HG03135 (cell line): Measurements from ENCODE around the gene IGFBP1.

Experiments used
- ATAC-seq: cut with Tn5 transposase; IDR thresholded peaks from one replicate; pipeline ENCODE4 v1.9.1; 2021; ENCODE audit warnings: mild to moderate bottlenecking, moderate library complexity; ENCODE audit not compliant: unreplicated experiment

The IGFBP1 gene

DNA sequence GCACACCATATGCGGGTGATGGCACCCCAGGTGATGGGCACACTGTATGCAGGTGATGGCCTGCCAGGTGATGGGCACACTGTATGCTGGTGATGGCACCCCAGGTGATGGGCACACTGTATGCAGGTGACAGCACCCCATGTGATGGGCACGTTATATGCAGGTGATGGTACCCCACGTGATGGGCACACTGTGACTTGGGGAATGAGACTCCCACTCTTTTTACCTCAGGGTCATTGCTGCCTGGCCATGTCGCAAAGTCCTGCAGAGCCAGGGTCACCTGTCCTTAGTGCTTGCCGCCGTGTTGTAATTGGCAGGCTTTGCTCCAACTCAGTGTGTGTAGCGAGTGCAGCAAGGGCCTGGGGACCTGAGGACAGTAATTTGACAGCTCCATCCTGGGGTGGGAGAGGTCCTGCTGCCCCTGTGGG, 7.8 kb upstream of the IGFBP1 start:
- no peak for ATAC-seq

DNA sequence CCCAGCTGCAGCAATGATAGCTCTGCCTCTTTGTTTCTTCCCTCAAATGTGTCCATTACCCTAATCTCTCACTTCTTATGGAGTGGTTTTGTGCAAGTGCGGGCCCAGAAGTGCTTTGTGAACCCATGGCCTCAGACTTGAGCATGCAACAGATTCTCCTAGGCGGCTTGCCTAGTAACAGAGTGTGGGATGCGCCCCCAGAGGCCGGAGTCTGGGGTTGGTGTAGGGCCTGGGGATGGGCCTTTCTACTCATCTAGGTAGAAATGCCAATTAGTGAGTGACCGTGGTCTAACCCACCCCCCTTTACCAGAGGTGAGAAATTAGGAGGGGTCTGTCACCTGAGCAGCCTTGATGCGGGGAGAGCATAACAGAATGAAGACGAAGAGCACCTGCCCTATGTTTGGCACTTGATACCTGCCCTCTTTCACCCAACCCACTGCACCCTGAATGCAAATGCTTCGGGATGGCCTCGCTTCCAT, 7.0 kb upstream of the IGFBP1 start:
- ATAC-seq, result no peak

DNA sequence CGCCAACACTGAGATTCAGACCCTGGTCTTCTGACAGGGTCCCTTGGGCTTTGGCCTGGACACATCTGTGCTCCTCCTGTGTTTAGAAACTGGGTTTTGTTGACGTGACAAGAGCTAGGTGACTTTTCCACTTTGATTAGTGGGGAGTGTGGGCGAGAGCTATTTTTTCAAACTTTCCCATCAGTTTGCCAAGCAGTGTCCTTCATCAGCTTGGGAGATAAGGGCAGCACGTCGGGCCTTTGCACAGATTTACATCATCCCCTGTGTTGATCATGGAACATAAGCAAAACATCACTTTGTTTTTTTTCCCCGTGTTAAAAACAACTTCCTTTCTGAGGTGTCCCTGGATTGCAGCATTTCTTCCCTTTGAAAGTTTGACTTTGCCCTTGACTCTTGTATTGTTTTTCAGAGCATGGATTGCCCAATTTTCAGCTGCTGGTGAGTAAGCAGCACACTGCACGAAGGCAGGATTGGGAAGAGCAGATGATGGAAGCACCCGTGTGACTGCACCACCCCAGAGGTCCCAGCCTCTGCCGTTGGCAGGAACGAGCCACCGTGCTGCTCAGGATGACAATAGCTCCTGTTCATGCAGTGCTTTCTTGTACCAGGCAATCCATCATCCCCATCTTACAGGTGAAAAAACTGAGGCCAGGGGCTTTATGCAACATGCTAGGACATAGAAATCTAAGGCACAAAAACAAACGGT, 6.4 kb upstream of the IGFBP1 start:
- no peak for ATAC-seq

DNA sequence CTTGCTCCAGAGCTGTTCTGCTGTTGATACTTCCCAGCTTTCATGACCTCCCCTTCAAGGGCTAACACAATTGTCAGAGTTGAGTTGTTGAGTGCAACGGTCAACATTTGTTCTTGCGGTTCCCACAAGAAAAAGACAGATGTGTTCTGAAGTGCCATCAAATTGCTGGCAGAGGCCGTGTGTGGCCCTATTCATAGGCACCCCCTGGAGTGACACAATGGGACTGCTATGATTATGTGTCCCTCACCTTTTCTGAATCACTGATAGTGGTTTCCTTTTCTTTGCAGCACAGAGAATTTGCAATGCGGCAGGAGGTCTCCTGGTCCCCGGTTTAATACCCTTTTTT, 5.8 kb upstream of the IGFBP1 start:
- no peak for ATAC-seq

DNA sequence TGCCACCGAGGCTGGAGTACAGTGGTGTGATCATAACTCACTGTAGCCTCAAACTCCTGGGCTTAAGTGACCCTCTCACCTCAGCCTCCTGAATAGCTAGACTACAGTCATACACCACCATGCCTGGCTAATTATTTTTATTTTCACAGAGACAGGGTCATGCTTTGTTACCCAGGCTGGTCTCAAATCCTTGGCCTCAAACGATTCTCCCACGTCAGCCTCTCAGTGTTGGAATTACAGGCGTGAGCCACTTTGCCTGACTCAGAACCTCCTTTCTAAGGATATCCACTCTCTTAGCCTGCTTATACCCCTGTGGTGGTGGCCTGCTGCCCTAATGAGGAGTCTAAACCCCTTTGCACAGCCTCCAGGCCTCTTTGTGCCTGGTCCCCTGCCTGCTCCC, 4.2 kb upstream of the IGFBP1 start:
- no peak for ATAC-seq

DNA sequence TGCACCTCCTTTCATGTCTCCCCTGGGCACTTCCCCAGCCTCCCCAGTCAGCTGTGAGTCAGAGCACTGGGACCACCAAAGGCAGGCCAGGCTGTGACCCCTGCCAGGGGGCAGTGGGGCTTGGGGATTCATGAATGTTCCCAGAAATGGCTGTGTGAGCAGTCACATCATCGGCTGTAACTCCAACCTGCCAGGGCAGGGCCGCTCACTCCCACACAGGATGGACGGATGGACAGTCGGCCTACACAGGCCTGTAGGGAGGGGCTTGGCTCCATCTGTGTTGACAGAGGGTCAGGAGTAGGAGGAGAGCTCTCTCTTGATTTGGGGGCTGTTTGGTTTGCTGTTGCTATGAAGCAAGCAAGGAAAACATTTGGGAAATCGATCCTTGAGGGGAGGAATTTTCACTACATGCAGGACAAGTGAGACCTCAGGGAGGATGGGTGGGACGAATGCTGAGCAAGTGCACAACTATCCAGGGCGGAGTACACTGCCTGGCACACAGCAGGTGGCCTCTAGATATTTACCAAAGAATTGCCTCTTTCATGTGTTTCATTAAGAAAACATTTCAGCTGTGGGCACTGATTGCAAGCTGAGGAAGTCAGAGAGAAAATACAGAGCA, 2.9 kb upstream of the IGFBP1 start:
- no peak for ATAC-seq

DNA sequence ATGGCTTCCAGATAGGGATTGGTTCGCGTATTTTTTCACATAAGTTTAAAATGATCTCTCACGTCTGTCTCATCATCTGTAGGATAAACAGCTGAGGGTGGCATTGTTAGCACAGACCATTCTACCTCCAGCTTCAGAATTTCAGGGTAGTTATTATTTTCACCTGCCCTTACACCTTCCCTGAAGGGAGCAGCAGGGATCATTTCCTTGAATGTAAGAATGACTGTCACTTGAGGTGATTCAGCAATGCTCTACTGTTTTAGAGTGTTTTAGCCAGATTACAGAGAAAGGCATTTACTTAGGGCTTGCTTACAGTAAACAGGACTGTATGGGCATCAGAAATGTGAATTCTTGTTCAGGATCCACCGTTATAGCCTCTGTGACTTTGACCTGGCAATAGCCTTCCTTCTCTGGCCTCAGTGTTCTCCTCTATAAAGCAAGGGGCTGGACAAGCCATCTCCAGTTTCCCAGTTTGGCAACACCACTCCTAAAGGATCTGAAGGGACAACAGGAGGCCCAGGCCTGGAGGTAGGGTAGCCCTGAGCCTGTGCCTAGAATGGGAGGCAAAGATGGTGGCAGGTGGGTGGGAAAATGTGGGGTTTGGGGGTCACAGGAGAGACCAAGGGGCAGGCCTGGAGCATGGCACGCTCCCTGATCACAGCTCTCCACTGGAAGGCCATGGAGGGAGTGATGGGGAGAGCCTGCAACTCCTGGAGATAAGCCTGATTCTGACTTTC, 1.2 kb upstream of the IGFBP1 start:
- ATAC-seq, result no peak

DNA sequence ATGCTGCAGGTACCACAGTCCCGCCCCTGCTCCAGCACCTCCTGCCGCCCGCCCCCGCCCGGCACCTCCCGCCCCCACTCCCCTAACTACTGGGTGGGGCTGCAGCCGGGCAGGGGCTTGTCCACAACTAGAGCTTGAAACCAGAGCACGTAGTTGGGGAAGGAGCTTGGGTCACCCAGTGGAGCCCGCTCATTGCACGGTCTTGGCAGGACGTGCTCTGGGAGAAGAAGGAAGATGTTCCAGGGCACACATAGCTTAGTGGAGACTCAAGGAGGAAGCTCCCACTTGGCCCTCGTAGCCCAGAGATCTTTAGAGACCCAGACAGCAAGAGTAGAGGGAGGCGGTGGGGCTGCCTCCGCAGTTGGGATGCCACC, 692 bp downstream of the IGFBP1 start:
- ATAC-seq, result no peak

DNA sequence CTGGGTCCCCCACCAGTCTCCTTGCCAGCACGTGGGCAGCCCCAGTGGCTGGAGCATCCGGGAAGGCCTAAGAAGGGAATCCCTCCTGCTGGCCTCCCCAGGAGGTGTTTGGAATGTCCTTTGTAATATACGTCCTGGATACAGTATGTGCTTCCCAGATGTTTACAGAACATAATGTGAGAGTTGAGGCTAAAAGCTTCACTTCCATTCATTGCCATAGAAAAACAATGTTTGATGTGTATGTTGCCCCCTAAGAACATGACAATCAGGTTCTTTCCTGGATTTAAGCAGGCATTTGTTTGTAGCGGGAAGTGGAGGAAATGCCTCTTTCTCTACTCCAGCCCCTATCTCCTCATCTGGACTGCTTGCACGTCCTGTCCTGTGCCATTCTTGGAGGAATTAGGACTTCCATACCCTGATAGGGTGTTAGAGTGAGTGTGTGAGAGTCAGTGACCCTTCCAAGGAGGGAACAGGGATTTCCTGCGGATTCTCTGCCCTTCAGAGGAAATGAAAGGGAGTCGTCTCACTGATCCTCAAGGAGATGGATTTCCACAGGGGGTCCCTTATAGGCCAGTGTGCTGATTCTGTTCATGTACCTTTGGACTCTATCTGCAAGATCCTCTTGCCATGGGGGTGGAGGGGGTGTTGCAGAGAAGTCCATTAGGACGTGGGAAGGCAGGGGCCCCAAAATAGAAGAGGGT, 1.2 kb downstream of the IGFBP1 start:
- ATAC-seq, result no peak

DNA sequence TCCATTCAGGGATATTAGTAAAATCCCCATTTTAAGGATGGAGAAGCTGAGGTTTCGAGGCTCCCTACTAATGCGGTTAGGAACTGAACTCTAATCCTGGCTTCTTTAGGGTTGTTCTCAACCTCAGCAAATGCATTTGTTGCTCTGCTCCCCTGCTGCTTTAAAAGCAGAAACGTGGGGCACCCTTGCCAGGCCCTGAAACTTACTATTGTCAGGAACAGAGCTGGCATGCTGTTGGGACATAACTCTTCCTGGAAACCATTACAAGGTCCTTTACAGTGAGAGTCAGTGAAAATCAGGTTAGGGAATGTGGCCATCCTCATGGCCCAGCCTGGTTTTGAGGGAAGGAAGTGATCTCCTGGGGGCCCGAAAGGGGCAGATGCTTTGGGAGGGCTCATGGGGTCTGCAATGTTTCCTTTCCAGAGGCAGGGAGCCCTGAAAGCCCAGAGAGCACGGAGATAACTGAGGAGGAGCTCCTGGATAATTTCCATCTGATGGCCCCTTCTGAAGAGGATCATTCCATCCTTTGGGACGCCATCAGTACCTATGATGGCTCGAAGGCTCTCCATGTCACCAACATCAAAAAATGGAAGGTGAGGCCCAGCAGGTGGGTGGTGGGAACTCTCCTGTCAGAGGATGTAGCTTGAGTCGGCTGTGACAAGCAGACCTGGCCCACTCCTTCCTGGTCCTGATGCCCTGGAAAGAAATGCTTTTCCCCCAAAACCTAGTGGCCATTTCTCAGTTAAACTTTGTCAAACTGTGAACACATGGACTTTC, 2.0 kb downstream of the IGFBP1 start:
- no peak for ATAC-seq

DNA sequence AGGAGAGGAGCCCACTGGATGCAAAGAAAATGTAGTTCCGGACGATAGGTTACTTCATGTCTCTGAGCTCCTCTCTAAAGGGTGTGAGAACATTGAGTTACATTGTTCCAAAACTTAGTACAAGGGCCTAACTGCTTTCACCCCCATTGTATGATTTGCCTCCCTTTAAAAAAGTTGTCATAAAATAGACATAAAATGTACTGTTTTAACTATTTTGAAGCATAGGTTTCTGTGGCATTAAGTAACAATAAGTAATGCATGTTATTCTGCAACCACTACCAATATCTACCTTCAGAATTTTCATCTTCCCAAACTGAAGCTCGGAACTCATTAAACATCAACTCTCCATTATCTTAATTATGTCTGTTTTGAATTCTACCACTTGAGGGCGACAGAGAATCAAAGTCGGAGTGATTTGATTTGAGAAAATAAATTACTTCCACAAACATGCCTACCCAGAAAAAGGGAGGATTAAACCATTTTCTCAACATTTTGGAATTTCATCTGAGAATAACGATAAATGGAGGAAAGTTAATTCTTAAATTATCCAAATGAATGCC, 2.7 kb downstream of the IGFBP1 start:
- no peak for ATAC-seq

DNA sequence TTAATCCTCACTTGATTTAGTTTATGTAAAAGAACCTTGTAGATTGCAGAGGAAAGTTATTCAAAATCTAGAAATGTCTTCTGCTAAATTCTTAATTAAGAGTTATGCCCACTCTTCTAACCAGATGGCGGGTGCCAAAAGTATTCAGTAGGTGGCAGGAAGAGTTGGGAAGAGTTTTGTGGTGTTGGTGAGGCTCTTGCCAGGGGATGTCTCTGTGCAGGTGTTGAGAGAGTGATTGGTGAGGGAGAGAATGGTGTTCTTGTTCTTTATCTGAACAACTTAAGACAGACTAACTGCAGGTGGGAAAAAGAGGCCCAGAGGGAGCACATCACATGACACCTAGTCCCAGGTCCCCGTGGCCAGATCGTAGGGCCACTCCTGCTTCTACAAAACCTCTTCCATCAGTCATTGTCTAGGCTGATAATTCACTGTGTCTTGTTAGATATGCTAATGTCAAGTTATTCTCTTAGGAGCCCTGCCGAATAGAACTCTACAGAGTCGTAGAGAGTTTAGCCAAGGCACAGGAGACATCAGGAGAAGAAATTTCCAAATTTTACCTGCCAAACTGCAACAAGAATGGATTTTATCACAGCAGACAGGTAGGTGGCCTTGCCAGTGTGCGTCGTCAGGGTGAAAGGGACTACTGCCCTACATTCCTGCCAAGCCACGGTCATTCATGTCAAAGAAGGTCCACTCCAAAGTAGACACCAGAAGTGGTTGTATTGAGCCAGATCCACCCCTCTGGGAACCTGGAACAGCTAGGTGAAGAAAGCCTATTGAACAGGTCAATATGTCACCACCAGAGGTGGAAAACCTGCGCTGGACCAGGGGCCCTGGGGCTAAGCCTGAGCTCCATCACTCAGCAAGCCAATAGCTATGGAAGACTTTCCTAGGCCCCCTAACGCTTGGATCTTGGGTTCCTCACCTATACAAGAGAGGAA, 3.4 kb downstream of the IGFBP1 start:
- no peak for ATAC-seq

DNA sequence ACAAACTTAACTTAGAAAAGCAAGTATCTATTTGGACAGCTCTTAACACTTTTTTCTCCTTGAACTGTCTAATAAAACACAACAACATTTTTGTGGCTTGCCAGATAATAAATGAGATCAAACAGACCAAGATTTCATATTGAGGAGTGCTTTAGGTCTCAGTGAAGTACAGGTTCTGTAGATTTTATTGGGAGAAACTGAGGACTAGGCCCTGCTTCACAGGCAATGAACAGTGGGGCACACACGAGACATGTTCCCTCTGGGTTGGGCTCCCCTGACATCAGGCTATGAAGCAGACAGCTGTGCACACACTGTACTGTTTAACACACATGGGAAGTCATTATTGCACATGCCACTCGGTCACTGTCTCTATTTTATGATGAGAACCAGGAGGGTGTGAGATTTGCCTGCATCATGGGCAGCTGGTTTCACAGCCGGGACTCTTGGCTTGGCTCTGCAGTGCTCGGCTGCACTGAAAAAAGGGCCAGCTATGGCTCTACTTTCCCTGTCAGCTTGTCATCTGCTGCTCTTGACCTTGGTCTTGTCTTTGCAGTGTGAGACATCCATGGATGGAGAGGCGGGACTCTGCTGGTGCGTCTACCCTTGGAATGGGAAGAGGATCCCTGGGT, 4.2 kb downstream of the IGFBP1 start:
- no peak for ATAC-seq

DNA sequence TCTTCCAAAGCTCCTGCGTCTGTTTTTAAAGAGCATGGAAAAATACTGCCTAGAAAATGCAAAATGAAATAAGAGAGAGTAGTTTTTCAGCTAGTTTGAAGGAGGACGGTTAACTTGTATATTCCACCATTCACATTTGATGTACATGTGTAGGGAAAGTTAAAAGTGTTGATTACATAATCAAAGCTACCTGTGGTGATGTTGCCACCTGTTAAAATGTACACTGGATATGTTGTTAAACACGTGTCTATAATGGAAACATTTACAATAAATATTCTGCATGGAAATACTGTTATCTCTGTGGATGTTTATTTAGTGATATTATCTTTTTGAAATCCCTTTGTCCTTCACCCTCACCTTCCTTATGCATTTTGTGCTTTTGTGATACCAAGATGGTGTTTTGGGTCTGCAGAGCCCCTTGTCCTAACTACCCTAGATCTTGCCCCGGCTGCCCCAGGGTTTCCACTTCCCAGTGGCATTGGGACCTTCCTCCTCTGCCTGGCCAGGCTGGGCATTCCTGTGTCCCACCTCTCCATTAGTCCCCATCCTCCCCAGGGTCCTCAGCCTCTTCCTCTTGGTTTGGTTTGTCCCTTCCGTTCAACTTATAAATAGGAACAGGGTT, 5.2 kb downstream of the IGFBP1 start:
- no peak for ATAC-seq

DNA sequence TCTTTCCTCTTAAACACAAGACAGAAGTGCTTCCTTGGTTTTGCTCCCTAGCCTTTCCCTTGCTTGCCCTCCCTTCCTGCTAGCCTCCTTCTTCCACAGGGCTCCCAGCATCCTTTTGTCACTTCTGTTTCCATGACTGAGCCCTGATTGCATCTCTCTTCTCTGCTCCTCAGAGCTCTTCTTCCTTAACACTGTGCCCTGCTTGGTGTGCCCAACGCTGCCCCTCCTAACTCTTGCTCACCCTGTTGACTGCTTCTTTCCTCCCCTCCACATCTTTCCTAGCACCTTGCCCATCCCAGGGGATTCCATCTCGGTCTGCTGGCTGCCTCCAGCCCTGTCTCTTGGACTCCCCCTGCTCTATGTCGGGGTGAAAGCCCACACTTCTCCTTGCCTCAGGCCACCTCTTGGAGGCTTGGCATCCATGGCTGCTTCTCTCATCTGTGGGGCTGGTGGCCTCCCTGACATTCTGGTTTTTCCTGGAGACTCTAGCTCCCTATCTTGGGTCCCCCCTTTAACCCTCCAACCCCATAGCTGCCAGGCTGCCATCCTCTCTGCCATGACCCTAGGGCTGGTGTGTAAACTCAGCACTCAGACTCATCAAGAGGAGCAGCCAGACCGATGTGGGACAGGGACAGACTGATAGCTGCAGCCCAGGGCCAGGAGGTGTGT, 5.8 kb downstream of the IGFBP1 start:
- ATAC-seq, result no peak

DNA sequence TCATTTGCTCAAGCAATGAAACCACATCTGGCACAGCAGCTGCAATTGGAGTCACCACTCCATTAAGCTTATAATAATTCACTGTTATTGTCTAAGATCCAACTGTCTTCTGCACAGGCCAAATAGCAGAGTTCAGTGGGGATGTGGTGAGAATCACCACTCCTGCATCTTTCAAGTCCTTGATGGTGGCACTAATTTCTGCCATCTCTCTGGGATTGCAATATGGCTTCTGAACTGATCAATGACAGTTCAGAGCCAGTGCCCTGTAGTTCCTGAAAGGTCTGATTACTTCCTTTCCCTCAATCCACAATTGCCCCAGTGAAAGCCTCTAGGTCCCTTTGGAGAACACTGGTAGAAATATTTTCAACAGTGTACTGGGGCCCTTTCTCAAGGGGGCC, 6.4 kb downstream of the IGFBP1 start:
- no peak for ATAC-seq

DNA sequence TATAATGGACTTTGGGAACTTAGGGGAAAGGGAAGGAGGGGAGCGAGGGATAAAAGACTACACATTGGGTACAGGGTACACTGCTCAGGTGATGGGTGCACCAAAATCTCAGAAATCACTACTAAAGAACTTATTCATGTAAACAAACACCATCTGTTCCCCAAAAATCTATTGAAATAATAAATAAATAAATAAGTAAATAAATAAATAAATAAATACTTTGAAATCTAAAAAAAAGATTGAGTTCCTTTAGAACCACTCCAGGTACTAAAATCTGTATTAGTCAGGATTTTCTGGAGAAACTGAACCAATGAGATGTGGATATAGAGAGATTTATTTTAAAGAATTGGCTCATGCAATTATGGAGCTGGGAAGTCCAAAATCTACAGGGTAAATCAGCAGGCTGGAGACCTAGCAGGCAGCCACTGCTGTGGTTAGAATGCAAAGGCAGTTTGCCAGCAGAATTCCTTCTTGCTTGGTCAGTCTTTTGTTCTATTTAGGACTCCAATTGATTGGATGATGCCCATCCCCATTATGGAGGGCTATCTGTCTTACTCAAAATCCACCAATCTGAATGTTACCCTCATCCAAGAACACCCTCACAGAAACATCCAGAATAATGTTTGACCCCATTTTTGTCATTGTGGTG, 8.9 kb downstream of the IGFBP1 start:
- ATAC-seq, result no peak

DNA sequence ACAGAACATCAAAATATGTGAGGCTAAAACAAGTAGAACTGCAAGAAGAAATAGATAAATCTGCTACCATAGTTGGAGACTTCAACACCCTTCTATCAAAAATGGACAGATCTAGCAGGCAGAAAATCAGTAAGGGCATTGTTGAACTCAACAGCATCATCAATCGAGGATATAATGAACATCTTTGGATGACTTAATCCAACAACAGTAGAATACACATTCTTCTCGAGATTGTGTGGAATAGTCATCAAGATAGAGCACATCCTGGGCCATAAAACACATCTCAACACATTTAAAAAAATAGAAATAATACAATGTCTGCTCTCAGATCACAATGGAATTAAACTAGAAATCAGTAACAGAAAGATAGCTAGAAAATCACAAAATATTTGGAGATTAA, 9.9 kb downstream of the IGFBP1 start:
- ATAC-seq, result no peak
